GM19193 (cell line): ENCODE measurements around the gene NDUFA8.

Source experiments
- POLR2A ChIP-seq: IDR thresholded peaks from 4 replicates; pipeline ENCODE4 v1.6.1; 2011; ENCODE audit not compliant: insufficient read depth, insufficient read length; ENCODE audit errors: extremely low read depth

The NDUFA8 gene

DNA sequence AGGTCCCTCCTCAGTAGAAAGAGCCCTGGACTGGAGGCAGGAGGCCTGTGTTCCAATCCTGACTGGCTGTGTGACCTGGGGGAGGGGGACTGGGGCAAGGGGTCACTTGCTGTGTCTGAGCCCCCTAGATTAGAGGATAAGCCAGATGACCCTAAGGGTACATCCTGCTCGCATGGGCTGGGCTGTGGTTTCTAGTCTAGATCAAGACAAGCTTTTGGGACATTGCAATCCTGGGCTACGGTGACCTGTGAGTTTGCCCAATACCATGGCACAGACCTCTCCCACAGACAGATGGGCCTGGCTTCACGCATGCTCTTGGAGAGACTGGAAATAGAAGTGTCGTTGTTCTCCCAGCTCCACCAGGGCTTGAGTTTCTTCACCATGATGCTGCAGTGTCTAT is 27.0 kb downstream of the NDUFA8 start:
- TF ChIP-seq POLR2A = no peak

DNA sequence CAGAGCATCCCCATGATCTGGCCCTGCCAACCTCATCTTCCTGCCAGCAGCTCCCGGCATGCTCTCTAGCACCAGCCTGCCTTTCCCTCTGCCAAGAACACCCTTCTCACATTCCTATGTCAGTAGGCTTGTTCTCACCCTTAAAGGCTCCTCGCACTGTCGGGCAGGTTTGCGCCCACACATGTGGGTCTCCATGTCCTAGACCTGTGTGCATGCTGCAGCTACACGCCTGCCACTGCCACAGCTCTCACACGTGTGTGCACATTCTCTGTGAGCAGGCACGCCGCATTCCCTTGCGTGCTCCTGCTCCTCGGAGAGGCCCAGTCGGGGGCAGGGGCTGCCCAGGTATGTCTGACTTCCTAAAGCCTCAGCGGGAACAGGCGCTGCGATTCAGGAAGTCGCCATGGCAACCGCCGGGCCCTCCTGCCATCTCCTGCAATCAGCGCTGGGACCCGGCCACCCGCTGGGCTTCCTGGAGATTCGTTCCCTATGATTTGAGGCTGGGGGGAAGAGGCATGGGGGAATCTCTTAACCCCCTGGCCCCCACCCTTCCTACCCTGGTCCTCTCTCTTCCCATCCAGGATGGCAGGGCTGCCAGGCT is 28.1 kb downstream of the NDUFA8 start:
- no peak for TF ChIP-seq POLR2A

DNA sequence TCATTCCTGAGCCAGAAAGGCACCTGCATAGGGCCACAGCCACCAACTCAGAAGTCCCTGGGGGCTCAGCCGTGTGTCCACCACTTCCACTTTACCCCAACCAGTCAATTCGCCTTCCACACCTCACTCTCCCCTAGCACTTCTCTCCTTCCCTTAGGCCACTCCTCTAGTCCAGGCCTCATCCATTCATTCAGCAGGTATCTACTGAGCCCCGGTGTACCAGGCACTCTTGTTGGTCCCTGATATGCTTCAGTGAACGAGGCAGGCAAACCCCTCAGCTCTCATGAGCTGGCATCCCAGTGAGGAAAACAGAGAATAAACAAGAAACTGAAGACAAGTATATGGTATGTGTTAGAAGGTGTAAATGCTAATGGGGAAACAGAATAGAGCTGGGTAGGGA is 28.7 kb downstream of the NDUFA8 start:
- no peak for TF ChIP-seq POLR2A

DNA sequence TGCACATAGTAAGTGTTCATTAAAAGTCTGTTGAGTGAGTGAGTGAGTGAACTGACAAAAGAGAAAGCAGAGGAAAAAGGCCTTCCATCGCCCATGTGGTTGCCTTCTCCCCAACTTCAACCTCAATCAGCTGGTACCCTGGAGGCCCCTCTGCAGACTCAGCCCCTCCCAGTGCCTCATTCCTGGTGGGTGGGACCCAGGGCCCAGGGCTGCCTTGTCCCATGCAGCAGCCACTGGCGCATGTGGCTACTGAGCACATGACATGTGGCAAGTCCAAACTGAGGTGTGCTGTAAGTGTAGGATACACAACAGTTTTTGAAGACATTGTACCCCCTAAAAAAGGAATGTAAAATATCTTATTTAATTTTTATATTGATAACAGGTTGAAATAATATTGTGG is 29.6 kb downstream of the NDUFA8 start:
- TF ChIP-seq POLR2A = no peak

DNA sequence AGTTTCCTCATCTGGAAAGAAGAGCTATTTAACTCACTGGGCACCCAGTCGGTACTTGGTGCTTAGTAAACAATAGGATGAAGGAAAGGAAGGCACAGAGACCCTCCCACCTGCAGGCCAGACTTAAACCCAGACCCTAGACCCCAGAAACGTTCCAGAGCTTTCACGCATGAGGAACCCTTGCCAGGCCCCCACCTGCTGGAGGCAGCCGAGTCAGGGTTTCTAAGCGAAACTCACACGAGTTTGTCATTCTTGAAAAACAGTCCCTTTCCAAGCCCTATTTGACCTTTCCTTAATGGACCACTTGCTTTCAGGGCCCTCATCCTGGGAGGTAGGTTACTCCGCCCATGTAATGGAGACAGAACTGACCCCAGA is 30.6 kb downstream of the NDUFA8 start:
- no peak for TF ChIP-seq POLR2A

DNA sequence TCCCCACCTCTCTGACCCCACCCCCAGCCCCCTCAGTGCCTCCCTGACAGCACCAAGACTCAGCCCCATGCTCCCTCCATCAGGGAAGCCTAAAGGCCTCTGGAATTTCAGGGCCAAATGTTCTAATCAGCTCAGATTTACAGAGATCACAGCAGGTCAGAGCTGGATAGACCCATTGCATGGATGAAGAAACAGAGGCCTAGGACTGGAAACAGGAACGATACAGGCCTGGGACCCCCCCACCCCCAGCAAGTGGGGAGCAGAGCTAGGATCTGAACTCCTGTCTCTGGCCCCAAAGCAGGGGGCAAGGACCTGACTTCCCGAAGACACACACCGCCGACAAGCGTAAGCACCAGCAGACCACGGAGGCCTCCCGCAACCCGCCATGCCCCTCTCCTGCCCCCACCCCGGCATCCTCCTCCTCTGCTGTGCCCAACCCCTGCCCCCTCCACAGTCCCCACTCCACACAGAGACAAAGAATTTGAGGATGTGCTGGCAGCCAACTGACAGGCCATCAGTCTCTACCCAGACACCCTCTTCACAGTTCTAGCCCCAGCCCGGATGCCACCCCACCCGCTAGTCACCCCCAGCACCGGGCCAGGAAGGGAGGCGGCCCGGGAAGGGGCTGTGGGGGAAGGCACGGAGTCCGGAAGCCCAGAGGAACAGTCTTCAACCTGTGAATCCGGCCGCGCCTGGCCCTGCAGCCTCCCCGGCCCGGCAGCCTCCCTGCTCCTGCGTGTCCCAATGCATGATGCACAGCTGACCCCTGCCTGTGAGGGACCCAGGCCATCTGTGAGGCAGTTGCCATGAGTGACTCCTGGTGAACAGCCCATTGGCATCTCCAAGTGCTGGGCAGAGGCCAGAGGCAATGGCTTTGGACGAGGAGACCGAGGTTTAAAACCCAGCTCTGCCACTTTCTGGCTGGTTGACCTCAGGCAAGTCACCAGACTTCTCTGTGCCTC is 31.3 kb downstream of the NDUFA8 start:
- no peak for TF ChIP-seq POLR2A

DNA sequence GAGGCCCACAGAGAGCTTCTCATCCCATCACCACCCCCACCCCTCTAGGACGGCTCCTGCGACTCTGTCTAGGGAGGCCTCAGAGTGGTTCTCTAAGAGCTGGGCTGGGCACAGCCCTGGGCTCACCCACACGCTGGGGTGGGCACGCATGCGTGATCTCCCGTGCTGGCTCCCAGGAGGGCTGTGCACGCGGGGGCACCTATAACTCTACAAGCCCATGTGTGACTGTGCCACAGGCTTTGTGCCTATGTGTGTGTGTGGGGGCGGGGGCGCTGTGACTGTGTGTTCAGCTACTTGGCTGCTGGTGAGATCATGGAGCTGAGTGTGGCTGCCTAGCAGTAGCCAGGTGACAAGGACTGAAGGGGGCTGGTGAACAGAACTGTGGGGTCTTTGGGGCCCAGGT is 32.2 kb downstream of the NDUFA8 start:
- TF ChIP-seq POLR2A = no peak

DNA sequence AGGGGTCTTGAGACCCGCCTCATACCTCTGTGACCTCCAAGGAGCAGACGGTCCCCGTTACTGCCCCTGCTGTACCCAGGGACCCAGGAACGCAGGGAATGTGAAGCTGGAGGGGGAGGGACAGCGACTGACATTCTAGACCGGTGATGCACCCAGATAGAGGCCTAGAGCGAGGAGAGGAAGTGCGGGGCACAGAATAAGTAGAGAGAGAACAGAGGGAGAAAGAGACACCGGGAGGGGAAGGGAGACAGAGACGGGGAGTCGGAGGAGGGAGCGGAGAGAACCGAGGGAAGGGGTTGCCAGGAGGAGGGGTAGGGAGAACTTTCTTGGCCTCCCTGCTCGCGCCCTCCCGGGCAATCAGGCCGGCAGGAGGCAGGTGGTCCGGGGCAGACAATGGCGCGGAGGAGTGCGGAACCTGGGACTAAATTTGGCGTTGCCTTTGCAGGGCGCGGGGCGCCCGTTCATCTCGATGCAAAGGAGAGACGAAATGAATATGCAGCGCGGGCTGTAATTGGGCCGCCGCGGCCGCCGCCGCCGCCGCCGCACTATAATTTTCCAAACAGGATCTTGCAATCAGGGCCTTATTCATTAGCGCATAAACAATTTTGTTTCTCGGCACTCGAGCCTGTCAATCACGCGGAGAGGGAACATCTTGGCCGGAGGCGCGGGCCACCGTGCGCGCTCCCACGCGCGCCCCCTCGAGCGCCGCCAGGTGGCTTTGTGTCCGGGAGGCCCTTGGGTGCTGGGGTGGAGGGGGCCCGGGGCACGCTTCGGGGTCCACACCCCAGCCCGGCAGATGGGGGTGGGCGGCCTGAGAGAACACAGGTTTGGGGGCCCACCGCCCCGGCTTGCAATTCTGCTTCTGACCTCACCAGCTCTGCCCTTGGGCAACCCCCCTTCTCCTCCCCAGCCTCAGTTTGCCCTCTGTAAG is 33.0 kb downstream of the NDUFA8 start:
- no peak for TF ChIP-seq POLR2A

DNA sequence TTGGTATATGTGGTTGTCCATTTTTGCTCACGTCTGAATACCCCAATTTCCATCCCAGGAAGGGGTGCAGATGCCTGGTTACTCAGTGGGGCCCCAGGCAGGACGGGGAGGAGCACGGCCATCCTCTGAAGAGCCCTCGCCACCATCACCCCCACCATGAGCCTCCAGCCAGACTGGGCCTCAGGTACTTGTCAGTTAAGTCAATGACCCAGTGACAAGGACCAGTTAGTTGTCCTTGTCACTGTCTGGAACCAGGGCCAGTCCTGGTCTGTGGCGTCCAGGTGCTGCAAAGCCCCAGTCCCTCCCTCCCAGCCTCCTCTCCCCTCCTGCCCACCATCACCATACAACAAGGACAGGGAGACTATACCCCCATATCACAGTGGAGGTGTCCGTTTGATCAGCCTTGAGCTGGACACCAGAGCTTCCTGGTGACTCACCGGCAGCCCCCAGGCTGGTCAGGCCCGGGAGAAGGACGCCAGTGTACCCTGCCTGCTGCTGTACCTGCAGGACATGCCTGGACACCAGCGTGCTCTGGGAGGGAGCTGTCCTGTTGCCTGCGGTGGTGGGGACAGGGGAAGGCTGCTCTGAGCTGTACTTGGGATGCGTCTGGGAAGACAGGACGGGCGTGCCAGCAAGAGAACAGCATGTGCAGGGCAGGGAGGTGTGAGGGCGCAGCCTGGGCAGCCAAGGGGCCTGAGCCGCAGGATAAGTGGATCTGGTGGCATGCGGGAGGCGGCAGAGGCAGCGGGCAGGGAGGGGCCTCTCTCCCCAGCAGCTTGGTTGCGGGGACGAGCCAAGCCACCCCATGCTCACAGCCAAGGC is 33.9 kb downstream of the NDUFA8 start:
- TF ChIP-seq POLR2A = no peak

DNA sequence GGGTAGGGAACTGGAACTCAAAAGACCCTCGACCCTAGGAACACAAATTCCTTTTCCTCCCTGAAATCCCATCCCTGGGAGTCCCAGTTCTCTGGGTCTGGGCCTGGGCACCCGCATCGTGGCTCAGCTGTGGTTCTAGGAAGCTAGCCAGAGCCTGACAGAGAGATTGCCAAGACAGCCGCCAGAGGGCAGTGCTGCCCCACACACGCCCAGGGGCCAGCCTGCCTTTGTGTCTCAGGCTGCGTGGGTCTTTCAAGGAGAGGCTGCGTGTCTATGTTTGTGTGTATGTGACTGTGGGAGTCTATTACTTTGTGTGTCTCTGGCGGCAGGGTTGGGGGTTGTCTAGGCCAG is 34.4 kb downstream of the NDUFA8 start:
- TF ChIP-seq POLR2A = no peak

DNA sequence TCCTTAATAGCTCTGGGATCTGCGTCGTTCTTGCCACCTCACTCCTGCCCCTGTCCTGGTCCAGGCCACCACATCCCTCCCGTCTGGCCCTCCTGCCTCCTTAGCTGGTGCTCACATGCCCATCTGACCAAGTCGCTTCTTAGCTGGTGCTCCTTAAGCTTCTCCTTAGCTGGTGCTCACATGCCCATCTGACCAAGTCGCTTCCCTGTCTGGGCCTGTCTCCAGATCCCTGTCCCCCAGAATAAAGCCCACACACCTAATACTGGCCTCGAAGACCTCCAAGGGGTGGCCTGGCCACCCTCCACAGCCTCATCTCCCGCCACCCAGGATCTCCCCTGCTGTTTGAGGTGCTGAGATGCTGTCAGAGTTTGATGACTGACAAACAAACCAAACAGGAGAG is 35.1 kb downstream of the NDUFA8 start:
- no peak for TF ChIP-seq POLR2A

DNA sequence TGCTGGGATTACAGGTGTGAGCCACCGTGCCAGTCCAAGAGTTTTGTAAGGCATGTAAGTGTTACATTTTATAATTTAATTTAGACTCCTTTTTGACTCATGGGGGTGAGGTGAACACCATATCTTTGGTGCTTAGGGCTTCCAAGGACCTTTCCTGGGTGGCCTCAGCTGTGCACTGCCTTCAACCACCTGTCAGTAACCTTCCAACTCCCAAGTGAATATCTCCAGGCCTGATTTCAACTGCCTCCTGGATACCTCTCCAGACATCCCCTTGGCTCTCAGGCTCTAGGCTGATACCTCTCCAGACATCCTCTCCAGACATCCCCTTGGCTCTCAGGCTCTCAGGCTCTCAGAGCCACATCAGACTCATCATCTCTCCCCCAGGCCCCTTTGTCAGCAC is 35.5 kb downstream of the NDUFA8 start:
- no peak for TF ChIP-seq POLR2A

DNA sequence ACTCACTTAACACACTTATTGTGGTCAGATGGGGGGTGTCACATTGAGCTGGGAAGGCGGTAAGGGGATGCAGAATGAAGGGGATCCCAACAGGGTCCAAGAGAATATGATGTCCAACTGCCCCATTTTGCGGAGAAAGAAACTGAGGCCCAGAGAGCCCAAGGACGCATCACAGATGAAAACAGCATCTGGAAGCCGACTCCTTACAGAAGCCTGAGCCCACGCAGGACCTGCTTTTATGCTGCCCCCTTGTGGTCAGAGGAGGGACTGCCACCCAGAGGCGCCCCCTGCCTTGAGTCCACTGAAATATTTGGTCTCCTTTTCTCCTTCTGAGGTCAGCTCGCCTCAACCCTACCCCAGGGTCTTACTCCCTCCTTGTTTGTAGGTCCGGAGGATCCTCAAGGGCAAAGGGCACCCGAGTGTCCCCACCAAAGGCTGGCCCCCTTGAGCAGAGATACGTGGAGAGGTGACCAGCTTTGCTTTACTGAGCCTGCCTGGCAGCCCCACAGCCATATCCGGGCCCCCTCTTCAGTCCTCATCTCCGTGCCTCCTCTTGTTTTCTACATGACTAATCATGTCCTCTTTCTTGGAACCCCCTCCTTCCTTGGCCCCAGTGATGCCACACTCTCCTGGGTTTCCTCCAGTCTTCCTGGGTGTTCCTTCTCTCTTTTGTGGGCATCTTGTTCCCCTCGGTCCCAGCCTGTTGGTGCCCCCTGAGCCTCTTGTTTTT is 36.5 kb downstream of the NDUFA8 start:
- TF ChIP-seq POLR2A = no peak

DNA sequence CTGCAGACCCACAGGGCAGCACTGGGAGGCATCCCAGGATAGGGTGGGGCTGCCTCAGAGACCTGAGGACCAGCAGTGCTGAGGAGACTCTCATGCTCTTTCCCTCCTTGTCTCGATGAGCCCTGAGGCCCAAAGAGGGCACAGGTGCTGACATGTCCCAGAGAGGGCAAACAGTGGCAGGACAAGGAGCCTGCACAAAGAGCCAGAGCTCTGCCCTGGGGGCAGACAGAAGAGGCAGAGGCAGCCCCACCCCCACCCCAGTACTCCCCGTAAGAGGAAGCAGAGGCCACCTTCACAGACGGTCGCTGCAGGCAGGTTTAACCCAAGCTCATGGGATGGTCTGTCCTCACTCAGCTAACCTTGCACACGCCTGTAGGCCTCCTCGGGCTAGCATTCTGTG is 37.1 kb downstream of the NDUFA8 start:
- TF ChIP-seq POLR2A = no peak
